Measurements from ENCODE around the gene NFIX. TPM values are rescaled to one million over a fixed set of nuclear protein-coding genes. Genes with fewer than 3 reads are reported as not detected.

NFIX gene
- total RNA-seq, 1 donor from 2014 or later: 5.8 TPM

GRCh38 chr19:13053238-13053637 is 58.0 kb downstream of the NFIX start:
- Histone ChIP-seq H3K36me3 (ENCODE audit: control insufficient read depth, insufficient read depth, low read length) (no peaks in the 10 kb centered on the region), H3K27me3 (ENCODE audit: control insufficient read depth, insufficient read depth, low read length) (no peaks in the 10 kb centered on the region), H3K4me3 (ENCODE audit: low read depth, low read length) (no peak overlapping the region)
- FAIRE-seq: no peak
- no peak for TF ChIP-seq CTCF (IDR thresholded peaks at IDR 0.05; ENCODE audit: insufficient read depth, low read length, severe bottlenecking)
- DNase-seq (ENCODE audit: low read depth): no peak

- Histone ChIP-seq H3K4me3 (ENCODE audit: low read depth, low read length) (no peak overlapping the region), H3K36me3 (ENCODE audit: control insufficient read depth, insufficient read depth, low read length) (no peaks in the 10 kb centered on the region), H3K27me3 (ENCODE audit: control insufficient read depth, insufficient read depth, low read length) (no peaks in the 10 kb centered on the region)
- FAIRE-seq (no peak), DNase-seq (ENCODE audit: low read depth) (peak; percentile 48)
- TF ChIP-seq CTCF (IDR thresholded peaks at IDR 0.05; ENCODE audit: insufficient read depth, low read length, severe bottlenecking): no peak
Measured at GRCh38 chr19:13053761-13054625, 58.7 kb downstream of the NFIX start.

- no peak for DNase-seq (ENCODE audit: low read depth)
- no peak for TF ChIP-seq CTCF (IDR thresholded peaks at IDR 0.05; ENCODE audit: insufficient read depth, low read length, severe bottlenecking)
- FAIRE-seq: no peak
- Histone ChIP-seq H3K4me3 (ENCODE audit: low read depth, low read length) (no peak overlapping the region), H3K27me3 (ENCODE audit: control insufficient read depth, insufficient read depth, low read length) (no peaks in the 10 kb centered on the region), H3K36me3 (ENCODE audit: control insufficient read depth, insufficient read depth, low read length) (no peaks in the 10 kb centered on the region)
Measured at GRCh38 chr19:13054626-13055212, 59.4 kb downstream of the NFIX start.

- no peak overlapping the region for H3K4me3 ChIP-seq (ENCODE audit: low read depth, low read length)
- FAIRE-seq (no peak), DNase-seq (ENCODE audit: low read depth) (no peak)
- H3K36me3 ChIP-seq (ENCODE audit: control insufficient read depth, insufficient read depth, low read length): no peaks in the 10 kb centered on the region
- TF ChIP-seq CTCF (IDR thresholded peaks at IDR 0.05; ENCODE audit: insufficient read depth, low read length, severe bottlenecking): peak; percentile 4
- no peaks in the 10 kb centered on the region for H3K27me3 ChIP-seq (ENCODE audit: control insufficient read depth, insufficient read depth, low read length)
Measured at GRCh38 chr19:13055213-13056051, 60.2 kb downstream of the NFIX start.

- Histone ChIP-seq H3K36me3 (ENCODE audit: control insufficient read depth, insufficient read depth, low read length) (no peaks in the 10 kb centered on the region), H3K4me3 (ENCODE audit: low read depth, low read length) (no peak overlapping the region), H3K27me3 (ENCODE audit: control insufficient read depth, insufficient read depth, low read length) (no peaks in the 10 kb centered on the region)
- FAIRE-seq: no peak
- peak; percentile 71 for DNase-seq (ENCODE audit: low read depth)
- no peak for TF ChIP-seq CTCF (IDR thresholded peaks at IDR 0.05; ENCODE audit: insufficient read depth, low read length, severe bottlenecking)
Measured at GRCh38 chr19:13056052-13056660, 60.9 kb downstream of the NFIX start.

Measured in bronchial epithelial cell (primary cell).